ENCODE data around the gene SPATA46.

SPATA46 gene

DNA sequence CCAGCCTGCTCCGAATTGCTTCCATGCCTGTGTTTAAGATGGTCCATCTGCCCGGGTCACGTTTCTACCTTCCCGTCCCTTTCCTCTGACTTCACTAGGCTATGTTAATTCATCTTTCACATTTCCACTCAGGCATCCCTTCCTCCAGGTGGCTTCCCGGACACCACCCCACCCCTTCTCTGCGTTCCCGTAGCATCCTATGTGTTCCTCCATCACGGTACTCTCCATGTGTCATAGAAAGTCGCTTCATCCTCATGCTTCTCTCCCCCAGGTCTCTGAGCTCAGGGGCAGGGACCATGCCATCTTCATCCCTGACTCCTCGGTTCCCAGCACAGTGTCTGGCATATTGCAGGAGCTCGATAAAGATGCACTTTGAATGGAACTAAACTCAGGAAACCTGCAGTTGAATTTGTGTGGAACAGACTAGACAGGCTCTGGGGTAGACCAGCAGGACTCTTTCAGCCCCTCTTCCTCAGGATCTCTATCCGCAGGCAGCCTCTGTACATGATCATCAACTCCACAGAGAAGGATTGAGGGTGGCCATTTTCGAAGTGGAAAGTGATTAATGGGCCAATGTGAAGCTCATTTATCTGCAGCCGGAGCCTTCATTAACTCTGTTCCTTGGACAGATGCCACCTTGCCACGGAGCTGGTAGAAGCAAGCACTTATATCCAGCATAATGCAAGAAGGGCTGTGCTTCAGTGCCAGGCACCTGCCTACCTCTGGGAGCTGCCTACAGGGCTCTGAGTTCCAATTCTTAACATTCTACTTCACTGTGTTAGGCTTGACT is 13.9 kb upstream of the SPATA46 start:
- no peak for DNase-seq

DNA sequence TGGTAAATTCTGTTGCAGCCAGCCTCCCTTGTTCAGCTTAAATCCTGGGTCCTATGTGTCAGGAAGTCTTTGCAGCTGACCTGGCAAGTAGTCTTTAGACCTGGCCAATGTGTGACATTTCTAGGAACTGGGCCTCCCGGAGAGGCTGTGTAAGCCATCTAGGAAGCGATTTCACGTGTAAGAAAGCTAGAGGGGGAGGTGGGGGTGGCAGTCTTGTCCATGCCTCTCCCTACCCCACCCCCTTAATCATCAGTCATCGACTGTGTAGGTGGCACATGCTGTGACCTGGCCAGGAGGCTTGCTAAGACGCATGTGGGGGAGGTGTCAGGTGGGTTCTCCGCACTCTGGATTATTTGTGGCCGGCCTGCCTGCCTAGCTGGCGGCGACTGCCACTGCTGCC is 13.3 kb upstream of the SPATA46 start:
- DNase-seq = peak; percentile 19

DNA sequence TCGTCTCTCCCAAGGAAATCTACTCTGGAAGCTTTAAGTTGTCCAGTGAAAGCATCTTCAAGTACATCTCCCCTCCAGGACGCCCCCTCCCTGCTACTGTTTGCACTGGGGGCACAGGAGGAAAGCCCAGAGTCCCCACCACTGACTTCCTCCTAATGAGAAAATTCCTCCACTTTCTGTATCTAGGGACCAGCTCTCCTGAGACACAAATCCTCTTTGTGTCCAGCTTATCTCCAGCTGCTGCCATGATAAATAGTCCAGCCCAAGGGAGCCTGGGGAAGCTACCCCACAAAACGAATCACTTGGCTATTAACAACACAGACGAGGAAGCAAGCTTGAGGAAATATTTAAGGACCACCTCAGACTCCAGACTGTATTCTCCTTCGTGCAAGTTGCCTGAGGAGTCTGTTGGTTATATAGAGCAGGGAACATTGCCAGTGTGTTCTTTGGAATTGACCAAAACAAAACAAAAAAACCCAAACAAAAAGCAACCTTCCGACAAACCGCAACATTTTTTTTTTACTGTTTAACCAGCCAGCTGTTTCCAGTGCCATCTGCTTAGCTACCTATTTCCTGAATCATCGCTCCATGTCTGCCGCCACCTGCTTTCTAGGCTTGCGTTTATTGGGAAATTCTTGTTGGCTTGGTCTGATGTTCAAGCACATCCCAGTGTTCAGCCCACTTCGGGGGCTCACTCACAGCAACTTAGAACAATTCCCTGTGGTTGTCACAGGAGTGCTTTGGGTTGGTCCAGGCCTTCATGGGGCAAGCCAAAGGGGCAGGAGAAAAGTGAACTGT is 12.6 kb upstream of the SPATA46 start:
- DNase-seq = peak; percentile 37

DNA sequence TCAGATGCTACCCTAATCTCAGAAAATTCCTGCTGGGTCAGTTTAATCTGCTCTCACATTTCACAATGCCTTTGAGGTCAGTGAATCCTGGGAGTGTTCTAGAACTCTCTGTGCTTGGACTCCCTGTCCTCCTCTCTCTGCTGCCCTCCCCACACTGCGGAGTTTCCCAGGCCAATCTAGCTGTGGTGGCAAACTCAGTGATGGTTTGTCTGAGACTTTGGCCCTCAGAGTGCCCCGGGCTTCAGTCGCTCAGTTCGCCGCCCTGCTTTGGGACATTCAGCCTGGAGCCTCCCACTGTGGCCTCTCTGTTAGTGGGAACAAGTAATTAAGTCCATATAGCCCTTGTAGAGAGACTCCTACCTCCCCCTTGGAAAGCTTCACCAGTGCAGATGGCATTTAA is 12.0 kb upstream of the SPATA46 start:
- no peak for DNase-seq

DNA sequence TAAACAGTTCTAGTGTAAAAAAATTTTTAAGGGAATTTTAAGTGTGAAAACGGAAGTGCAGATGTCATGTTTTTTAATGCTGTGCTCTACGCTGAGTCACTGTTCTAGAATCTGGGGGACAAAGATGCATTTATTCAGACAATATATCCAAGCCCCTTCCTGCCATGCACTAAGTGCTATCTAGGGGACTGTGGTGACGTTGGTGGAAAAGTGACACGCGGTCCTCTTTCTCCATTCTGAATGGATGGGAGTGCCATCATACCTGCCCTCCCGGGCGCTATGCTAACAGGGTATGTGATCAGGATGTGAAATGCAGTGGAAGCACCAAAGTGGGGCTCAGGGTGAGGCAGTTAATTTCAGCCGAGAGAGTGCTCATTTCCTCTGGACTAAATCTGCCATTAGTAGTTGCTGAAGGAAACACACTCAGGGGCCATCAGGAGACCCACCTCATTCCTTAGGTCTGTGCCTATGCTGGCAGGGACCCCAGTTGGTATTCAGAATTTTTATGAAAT is 11.5 kb upstream of the SPATA46 start:
- DNase-seq = no peak

DNA sequence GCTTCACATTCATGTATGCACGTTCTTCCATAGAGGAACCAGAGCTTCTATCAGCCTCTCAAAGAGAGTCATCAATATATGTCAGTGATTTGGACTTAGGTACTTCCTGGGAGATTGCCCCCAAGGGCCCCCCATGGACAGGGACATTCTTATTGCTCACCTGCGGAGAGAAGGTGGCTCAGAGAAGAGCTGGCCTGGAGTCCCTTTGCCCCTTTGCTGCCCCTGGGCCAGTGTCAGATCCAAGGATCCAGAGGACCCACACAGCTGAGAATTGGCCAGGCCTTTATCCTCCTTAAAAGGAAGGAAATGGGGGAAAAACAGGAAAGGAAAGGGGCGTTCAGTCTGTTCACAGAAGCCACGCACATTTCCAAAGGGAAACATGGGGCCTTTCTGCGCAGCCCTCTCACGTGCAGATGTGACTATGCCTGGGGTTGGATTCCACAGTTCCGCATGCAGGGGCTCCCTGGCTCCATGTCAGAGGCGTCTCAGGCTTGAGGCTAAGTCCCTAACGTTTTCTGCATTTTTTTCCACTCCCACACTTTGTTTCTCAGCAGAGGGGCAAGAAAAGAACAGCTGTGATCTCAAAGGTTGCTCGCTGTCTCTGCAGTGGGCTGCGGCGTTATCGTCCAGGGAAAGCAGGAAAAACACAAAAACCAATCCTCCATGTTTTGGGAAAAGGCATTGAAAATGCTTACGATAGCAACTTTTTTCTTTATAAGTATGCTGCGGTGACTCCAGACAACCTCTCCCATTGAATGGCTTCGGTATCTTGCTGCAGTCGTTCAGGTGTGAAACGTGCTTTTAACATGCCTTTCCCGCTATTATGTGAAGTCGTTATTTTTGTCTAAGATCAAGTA is 10.8 kb upstream of the SPATA46 start:
- no peak for DNase-seq

DNA sequence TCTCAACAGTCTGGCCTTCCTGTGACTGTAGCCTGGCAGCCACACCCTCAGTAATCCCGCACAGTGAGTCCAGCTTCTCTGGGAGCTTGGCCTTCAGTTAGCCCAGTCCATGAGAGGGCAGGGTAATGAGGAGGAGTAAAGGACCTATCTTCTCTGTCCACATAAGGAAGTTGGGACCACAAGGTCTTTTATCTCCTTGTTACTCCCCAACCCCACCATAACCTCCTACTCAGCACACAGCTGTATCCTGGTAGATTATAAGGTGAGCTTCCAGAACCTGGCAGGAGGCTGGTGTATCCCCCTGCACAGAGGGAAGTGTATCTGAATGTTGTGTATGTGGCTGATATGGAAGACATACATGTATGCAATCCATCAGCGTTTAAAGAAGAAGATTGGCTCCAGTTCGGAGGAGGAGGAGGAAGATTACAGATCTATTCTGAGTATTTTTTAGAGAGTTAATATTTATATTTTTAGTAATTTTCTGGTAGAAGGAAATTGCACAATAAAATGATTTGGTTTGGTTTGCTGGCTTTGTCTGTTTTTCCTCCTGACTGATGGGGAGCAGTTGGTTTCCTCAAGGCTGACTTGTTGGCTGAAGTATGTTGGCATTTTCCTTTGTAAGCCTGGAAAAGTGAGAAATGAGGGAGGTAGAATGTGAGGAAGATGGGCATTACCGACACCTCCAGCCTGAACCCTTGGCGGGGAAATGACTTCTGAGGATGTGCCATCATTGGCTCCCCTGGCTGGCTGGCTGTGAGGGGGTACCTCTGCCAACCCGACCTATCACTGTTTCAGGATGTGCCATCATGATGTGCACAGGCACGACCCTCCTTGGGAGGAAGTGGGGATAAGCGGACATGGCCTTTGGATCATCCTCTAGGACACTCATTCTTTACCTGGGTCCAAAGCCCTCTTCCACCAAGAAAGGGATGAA is 9.9 kb upstream of the SPATA46 start:
- DNase-seq = no peak

DNA sequence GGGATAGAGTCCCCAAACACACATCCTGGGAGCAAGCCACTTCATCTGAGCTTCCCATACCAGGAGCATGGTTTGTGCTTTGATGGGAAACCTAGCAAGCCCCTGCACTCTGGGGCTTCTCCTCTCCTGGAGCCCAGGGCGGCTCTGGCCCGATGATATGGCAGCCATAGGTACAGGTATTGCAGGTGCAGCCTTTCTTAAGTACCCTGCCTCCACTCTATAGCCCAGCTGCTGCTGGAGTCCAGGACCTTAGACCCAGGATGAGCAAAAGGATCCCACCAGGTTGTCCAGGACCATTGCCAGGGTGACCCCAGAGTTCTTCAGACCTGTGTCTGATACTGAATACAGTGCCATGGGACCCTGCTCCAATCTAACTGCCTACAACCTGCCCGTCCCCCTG is 9.0 kb upstream of the SPATA46 start:
- no peak for DNase-seq

DNA sequence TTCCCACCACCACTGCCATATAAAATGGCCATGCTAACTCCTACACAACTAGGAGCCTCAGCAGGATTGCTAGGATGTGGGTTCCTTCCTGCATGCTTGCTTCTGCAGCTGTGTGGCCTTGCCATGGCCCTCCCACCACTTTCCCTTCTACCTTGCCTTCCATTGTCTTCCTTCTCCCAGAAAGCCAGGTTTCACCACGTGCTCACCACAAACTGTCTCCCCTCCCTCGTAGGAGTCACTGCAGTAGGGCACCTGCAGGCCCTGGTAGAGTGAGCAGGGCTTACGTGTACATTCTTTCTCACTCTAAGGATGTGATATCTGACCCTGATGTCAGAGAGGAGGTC is 8.6 kb upstream of the SPATA46 start:
- no peak for DNase-seq

DNA sequence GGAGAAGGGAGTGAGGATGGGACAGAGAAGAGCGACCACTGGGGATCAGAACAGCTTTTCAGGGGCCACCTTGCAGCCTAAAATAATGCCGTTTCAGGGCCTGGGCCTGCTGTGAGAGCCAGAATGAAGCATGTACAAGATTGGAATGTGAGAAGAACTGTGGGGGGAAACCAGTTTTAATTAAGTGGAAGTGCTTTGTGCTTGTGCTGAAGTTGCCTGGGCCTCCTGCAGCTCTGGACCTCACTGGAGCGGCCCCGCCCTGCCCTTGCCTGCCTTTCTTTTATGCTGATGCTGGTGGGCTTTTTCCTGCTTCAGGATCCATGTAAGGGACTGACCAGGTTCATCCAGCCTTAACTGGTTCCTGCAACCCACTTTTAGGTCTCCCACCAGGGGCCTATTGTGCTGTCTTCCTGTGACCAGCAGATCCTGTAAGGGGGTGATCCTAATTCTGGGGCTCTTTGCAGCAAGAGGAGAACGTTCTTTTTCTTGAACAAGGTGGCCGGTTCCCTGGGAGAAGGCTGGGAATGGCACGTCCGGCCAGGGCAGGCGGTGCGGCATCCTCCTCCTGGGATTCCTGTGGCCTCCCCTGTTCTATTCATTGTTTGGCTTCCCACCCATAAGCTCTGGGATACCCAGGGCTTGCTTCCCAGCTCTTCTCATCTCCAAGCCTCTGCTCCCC is 8.1 kb upstream of the SPATA46 start:
- DNase-seq = no peak

DNA sequence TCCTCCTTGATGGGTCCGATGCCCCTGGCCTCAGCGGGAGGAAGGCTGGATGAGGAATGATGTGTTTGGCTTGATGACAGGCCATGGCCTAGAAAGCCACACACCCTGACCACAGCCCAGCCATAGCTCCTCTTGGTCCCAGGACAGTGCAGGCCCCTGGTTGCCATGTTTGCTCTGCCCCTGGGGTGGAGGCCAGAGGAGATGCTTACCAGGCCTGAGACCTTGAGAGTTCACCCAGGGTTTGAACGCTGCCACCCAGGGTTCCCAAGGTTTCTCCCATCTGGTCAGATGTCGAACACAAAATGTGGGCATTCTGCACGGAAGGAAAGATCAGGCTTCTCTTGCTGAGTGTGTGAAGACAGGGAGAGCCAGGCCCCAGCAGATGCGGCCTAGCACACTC is 7.5 kb upstream of the SPATA46 start:
- DNase-seq = no peak

DNA sequence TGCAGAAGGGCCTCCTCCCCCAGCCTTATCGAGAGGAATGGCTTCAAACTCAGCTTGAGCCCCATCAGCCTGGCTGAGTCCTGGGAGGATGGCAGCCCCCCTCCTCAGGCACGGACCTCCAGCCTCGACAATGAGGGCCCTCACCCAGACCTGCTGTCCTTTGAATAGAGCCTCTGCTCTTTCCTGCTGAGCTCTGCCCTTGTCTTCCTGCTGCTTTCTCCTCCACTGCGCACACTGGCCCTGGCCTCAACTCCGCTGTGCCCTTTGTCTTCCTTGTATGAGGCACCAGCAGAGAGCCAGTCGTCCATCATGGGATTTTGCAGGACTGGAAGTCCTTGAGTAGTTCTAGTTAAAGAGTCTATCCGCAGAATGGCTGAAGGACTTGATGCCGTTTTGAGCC is 6.9 kb upstream of the SPATA46 start:
- DNase-seq = no peak

DNA sequence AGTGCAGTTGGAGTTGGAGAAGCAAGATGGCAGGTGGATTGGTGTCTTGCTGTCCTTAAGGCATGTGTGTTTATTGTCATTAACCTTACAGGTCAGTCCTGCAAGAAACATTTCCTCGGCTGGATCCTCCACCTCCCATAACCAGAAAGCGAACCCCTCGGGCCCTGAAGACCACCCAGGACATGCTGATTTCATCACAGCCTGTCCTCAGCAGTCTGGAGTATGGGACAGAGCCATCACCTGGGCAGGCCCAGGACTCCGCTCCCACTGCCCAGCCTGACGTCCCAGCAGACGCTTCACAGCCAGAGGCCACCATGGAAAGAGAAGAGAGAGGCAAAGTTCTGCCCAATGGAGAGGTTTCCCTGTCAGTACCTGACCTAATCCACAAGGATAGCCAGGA is 6.4 kb upstream of the SPATA46 start:
- no peak for DNase-seq

DNA sequence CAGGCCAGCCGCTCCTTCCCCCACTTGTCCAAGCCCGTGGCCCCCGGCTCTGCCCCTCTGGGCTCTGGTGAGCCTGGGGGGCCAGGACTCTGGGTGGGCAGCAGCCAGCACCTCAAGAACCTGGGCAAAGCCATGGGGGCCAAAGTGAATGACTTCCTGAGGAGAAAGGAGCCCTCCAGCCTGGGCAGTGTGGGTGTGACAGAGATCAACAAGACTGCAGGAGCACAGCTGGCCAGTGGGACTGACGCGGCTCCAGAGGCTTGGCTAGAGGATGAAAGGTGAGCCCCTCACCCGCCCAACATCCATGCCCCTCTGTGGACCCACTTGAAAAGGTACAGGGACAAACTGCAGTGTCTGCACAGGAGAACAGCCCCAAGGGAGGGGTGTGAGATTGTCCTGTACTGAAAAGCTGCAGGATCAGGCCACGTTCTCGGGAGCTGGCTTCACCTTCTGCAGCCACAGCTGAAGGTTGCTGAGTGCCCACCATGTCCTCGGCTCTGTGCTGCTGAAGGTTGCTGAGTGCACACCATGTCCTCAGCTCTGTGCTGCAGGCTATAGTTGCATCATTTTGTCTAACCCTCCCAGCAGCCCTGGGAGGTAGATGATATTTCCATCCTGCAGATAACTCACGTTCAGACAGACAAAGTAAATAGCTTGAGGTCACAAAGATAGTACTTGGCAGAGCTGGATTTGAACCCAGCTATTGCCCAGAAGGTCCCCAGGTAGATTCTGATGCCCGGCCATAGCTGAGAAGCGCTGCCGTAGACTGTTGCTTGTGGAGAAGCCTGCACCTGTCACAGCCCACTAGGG is 5.5 kb upstream of the SPATA46 start:
- no peak for DNase-seq

DNA sequence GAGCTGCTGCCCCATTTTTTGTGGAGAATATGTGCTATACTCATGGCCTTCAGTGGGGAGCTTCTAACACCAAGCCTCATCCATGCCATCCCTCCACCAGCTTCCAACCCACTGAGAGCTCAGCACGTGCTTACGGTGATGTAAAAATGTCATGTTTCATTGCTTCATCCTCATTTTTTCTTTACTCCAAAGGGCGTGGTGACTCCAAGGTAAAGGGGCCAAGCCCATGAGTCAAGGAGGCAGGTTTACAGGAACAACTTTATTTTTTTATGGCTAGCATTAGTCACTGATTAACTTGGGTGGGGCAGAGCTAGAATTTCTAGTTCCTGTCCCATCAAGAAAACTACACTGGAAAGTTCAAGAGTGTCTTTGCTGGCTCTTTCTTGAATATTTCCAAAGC is 4.7 kb upstream of the SPATA46 start, which contains the start of gene C1orf226:
C1orf226 (plus strand) TSS at position 346 of the 400 bp plus-strand sequence. CDS start 174 bp downstream, outside the sequence.
- no peak for DNase-seq

DNA sequence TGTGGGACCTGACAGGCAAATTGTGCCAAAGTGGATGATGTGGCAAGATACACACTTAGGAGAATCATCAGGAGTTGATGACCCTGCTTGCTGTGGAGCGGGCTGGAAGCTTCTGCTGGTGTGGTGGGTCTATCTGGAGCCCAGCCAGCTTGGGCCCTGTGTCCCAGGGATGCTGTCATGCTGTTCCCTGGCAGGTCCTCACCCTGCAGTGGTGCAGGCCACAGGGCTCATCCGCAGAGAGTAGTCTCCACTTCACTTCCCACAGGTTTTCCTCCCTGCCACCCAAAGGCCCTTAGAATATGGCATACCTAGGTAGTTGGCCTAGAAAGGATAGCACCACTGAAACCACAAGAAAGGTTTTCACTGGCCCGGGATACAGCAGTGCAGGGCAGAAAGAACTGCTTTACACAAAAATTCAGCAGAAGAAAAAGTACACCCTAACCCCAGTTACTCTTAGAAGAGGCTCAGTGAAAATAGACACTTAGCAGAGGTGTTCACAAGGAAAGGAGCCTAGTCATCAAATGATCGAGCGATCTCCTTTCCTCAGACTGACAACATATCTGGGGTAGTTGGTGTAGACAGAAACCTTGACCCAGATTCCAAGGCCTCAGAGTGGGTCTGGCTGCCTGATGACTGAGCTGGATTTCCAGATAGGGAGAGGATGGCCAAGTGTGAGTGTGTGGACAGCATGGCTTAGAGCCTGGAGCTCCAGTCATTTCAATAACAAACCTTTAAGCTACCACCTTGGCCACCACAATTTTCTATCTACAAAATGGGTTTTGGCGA is 3.6 kb upstream of the SPATA46 start:
- DNase-seq = peak; percentile 14

DNA sequence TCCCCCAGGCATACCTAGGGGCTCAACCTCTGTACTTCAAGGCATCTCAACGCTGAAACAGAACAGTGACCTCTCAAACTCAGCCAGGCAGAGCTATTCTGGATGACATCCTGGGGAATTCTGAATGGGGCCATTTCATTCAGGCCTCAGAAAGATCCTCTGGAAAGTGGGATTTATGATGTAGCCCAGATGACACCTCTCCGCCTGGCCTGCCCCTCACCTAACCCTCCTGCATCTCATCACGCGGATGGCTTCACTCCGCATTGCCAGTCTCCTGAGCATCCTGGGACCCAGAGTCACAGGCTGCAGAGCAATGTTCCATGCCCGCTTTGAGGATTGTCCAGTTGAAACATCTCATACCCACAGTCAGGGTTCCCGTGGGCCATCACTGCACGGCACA is 1.2 kb downstream of the SPATA46 start:
- no peak for DNase-seq

DNA sequence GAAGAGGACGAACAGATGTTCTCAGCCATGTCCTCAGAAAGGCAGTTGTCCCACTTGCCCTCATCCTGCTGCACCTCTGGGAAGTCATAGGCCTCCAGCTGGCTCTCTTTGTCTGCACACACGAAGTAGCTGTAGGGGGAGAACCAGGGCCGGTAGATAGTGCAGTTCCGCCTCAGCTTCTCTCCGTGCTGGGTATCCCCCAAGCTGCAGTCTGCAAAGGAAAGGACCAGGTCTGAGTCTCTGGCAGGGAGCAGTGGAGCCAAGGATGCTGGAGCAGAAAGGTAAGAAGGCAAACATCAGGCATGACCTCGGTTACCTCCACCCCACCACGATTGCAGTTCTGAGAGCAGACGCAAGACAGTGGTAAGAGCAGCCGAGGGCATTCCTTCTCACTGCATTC is 2.2 kb downstream of the SPATA46 start:
- DNase-seq = no peak

DNA sequence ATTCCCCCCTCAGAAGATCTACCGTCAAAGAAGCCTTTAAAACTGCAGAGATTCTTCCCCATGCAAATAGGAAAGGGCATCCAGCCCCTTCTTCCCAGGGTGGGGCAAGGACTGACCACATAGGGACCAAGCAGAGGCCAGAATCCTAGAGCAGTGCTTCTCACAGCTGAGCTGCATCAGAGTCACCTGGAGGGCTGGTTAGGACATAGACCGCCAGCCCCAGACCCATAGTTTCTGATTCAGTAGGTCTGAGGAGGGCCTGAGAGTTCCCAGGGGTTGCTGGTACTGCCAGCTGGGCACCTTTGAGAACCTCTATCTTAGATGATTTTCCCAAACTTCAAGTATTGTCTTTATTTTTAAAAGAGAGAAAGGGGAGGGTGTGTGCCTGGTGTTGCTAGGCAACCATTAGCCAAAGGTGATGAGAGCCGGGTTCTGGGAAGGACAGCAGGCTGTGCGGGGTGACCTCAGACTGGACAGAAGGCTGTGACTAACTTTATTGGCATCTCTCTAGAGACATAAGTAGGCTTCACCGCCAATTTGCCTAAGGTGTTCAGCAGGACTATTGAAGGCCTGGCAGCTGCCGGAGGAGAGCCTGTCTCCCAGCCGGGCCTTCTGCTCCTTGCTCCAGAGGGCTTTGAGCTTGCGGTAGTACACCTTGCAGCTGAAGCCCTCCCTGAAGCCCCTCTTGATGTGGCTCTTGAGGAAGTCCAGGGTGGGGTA is 3.0 kb downstream of the SPATA46 start:
- DNase-seq = no peak
